HepG2 (cell line): ENCODE results near the gene SLC25A10. TPM values are rescaled to one million over a fixed set of nuclear protein-coding genes. Genes with fewer than 3 reads are reported as not detected.

Source experiments
- BORCS8-MEF2B ChIP-seq: sonication (generic); formaldehyde crosslinking; IDR thresholded peaks from 2 replicates; pipeline ENCODE4 v1.8.0; 2022; ENCODE audit warnings: mild to moderate bottlenecking, missing genetic modification reagents
- CENPBD1 ChIP-seq: sonication (generic); formaldehyde crosslinking; IDR thresholded peaks from 2 replicates; pipeline ENCODE4 v1.8.0; 2022; ENCODE audit warnings: missing genetic modification reagents, low read depth, mild to moderate bottlenecking, borderline replicate concordance
- EP300 ChIP-seq, 3 experiments: sonication (generic) in 1 of 3; formaldehyde crosslinking in 1 of 3; IDR thresholded peaks; 2 replicates each; pipeline versions ENCODE4 v1.5.1 to v1.6.1; 2011 to 2020; ENCODE audit warnings: low read depth in 2 of 3, low read length in 2 of 3, borderline replicate concordance in 1 of 3, improper control_type of control experiment in 1 of 3, mild to moderate bottlenecking in 1 of 3, missing genetic modification reagents in 1 of 3, moderate library complexity in 1 of 3
- IRF9 ChIP-seq: sonication (generic); formaldehyde crosslinking; IDR thresholded peaks from 2 replicates; pipeline ENCODE4 v1.8.0; 2022; ENCODE audit warnings: missing genetic modification reagents, mild to moderate bottlenecking, borderline replicate concordance
- MIER3 ChIP-seq: IDR thresholded peaks from 2 replicates; pipeline ENCODE4 v1.6.1; 2016; ENCODE audit warnings: missing compliant biosample characterization, borderline replicate concordance
- MIXL1 ChIP-seq: IDR thresholded peaks from 2 replicates; pipeline ENCODE4 v1.6.1; 2016
- NRL ChIP-seq: sonication (generic); formaldehyde crosslinking; IDR thresholded peaks from 2 replicates; pipeline ENCODE4 v1.5.0; 2020; ENCODE audit warnings: missing genetic modification reagents, mild to moderate bottlenecking, moderate library complexity, borderline replicate concordance
- RAD51 ChIP-seq: fragments of 450-650 bp; IDR thresholded peaks from 2 replicates; pipeline ENCODE4 v1.6.1; 2016; ENCODE audit warnings: borderline replicate concordance
- RELA ChIP-seq: sonication (generic); formaldehyde crosslinking; IDR thresholded peaks from 2 replicates; pipeline ENCODE4 v1.4.0; 2020; ENCODE audit warnings: missing genetic modification reagents
- THAP9 ChIP-seq: sonication (generic); formaldehyde crosslinking; IDR thresholded peaks from 2 replicates; pipeline ENCODE4; 2020; ENCODE audit warnings: missing genetic modification reagents, mild to moderate bottlenecking, borderline replicate concordance
- USF2 ChIP-seq, 2 experiments: sonication (generic) in 1 of 2; formaldehyde crosslinking in 1 of 2; IDR thresholded peaks; 2 replicates each; pipeline versions ENCODE4 v1.5.1 to v1.6.1; 2011 to 2020; ENCODE audit warnings: borderline replicate concordance in 1 of 2, low read depth in 1 of 2, low read length in 1 of 2, mild to moderate bottlenecking in 1 of 2, missing genetic modification reagents in 1 of 2, moderate library complexity in 1 of 2
- ZBTB44 ChIP-seq: sonication (generic); formaldehyde crosslinking; IDR thresholded peaks from 2 replicates; pipeline ENCODE4 v1.4.0; 2020; ENCODE audit warnings: missing genetic modification reagents
- ZNF281 ChIP-seq: sonication (generic); formaldehyde crosslinking; IDR thresholded peaks from 2 replicates; pipeline ENCODE4 v1.4.0; 2020; ENCODE audit warnings: missing genetic modification reagents, borderline replicate concordance
- ZNF720 ChIP-seq: sonication (generic); formaldehyde crosslinking; IDR thresholded peaks from 2 replicates; pipeline ENCODE4 v1.4.0; 2020; ENCODE audit warnings: missing genetic modification reagents
- ZSCAN20 ChIP-seq: sonication (generic); formaldehyde crosslinking; IDR thresholded peaks from 2 replicates; pipeline ENCODE4 v1.4.0; 2020; ENCODE audit warnings: missing genetic modification reagents, mild to moderate bottlenecking, borderline replicate concordance
- polyA plus RNA-seq, 8 experiments: library from polyadenylated mRNA; depleted of rRNA in 3 of 8; stranded (reverse) in 7 of 8; unstranded in 1 of 8; fragments of >200 nt; fragmentation: Illumina TruSeq in 4 of 8; extraction: Trizol in 4 of 8; gene quantifications; 2 replicates each; pipeline versions ENCODE4 v1.2.1 to v1.2.3, GENCODE V29; 2011 to 2016; ENCODE audit warnings: low read depth in 4 of 8, missing spikeins in 1 of 8, mixed read lengths in 1 of 8; ENCODE audit not compliant: insufficient read depth in 1 of 8
- total RNA-seq, 5 experiments: library from RNA; depleted of rRNA; stranded (reverse); fragments of >200 nt; fragmentation: Illumina TruSeq; extraction: Trizol; gene quantifications; 2 replicates each; pipeline ENCODE4 v1.2.3, GENCODE V29; 2016; ENCODE audit warnings: low read depth in 1 of 5

The SLC25A10 gene
- total and polyA plus RNA-seq, 2 of the 13 experiments (the other 11 are each of a cell fraction or from before 2014, with no cell fraction given), result 46.5 to 140 TPM

- TF ChIP-seq ZNF720 (CRISPR knock-in tag) (no peak), ZSCAN20 (CRISPR knock-in tag) (no peak), CENPBD1 (no peak), ZNF281 (CRISPR knock-in tag) (peak; percentile 85), EP300 (IDR thresholded peaks at IDR 0.05; ENCODE audit: low read depth in 2 of 2, low read length in 2 of 2) (no peak), EP300 (CRISPR knock-in tag; IDR thresholded peaks at IDR 0.05; ENCODE audit: borderline replicate concordance) (no peak), NRL (peak; percentile 69), THAP9 (CRISPR knock-in tag) (no peak), RAD51 (no peak), MIXL1 (CRISPR knock-in tag) (no peak), BORCS8-MEF2B (CRISPR knock-in tag) (peak; percentile 80), USF2 (IDR thresholded peaks at IDR 0.05; ENCODE audit: low read depth, low read length) (no peak), USF2 (CRISPR knock-in tag; IDR thresholded peaks at IDR 0.05; ENCODE audit: borderline replicate concordance) (no peak), ZBTB44 (CRISPR knock-in tag) (peak; percentile 38; the same call in 1 of the 2 replicates), RELA (CRISPR knock-in tag) (no peak), IRF9 (no peak), MIER3 (no peak)
Observed at GRCh38 chr17:81665205-81666091, 46.6 kb upstream of the SLC25A10 start (continued).
